Breast epithelium (tissue), 3 donors: ENCODE results near the gene RABGEF1.
"Not testable (repeated sequence)": the region's sequence is repeated elsewhere in the genome, so short reads cannot be mapped to it uniquely, and the experiment has no call there.

Experiments
- CTCF ChIP-seq, 3 donors: fragments of 450-650 bp; IDR thresholded peaks; one replicate each; pipeline ENCODE4 v1.5.1; 2016 to 2017; ENCODE audit warnings: antibody characterized with exemption in 3 of 3, mild to moderate bottlenecking in 3 of 3, moderate library complexity in 3 of 3
- POLR2A ChIP-seq: fragments of 450-650 bp; IDR thresholded peaks from one replicate; pipeline ENCODE4 v1.6.1; 2016; ENCODE audit warnings: antibody characterized with exemption, mild to moderate bottlenecking, moderate library complexity

GRCh38 chr7:66830976-66831375 is 90.4 kb downstream of the RABGEF1 start:
- not testable (repeated sequence) for TF ChIP-seq CTCF (IDR thresholded peaks at IDR 0.05); POLR2A
